HG02571 (cell line): Measurements from ENCODE around the gene CCDC152.

Experiments used
- ATAC-seq: cut with Tn5 transposase; IDR thresholded peaks from one replicate; pipeline ENCODE4 v1.9.1; 2021; ENCODE audit warnings: mild to moderate bottlenecking, moderate library complexity; ENCODE audit not compliant: unreplicated experiment

The CCDC152 gene

GRCh38 chr5:42779083-42779482 is 22.5 kb downstream of the CCDC152 start:
- ATAC-seq: peak; percentile 61

- no peak for ATAC-seq
Observed at GRCh38 chr5:42781584-42781983, 25.0 kb downstream of the CCDC152 start.

GRCh38 chr5:42784132-42784531 is 27.5 kb downstream of the CCDC152 start:
- no peak for ATAC-seq

GRCh38 chr5:42785756-42786155 is 29.1 kb downstream of the CCDC152 start:
- no peak for ATAC-seq

GRCh38 chr5:42787073-42787472 is 30.5 kb downstream of the CCDC152 start:
- ATAC-seq: no peak

GRCh38 chr5:42787845-42788244 is 31.2 kb downstream of the CCDC152 start:
- ATAC-seq: no peak

GRCh38 chr5:42791151-42791550 is 34.5 kb downstream of the CCDC152 start:
- ATAC-seq: no peak

GRCh38 chr5:42798284-42799240 is 41.9 kb downstream of the CCDC152 start:
- ATAC-seq: no peak

GRCh38 chr5:42799241-42799608 is 42.6 kb downstream of the CCDC152 start:
- no peak for ATAC-seq

GRCh38 chr5:42799668-42800114 is 43.1 kb downstream of the CCDC152 start:
- ATAC-seq: no peak

GRCh38 chr5:42800748-42801330 is 44.2 kb downstream of the CCDC152 start:
- ATAC-seq: no peak

GRCh38 chr5:42801516-42802166 is 45.0 kb downstream of the CCDC152 start:
- no peak for ATAC-seq

GRCh38 chr5:42804717-42805339 is 48.2 kb downstream of the CCDC152 start:
- no peak for ATAC-seq

GRCh38 chr5:42806004-42806700 is 49.5 kb downstream of the CCDC152 start:
- ATAC-seq: no peak

GRCh38 chr5:42806701-42807262 is 50.2 kb downstream of the CCDC152 start:
- ATAC-seq: no peak

GRCh38 chr5:42807722-42808447 is 51.3 kb downstream of the CCDC152 start:
- ATAC-seq: no peak

GRCh38 chr5:42808888-42809611 is 52.4 kb downstream of the CCDC152 start:
- ATAC-seq: no peak

- ATAC-seq: no peak
Observed at GRCh38 chr5:42810834-42811590, 54.4 kb downstream of the CCDC152 start.
